HepG2 (cell line): ENCODE results near the gene SAP130. TPM values are rescaled to one million over a fixed set of nuclear protein-coding genes. Genes with fewer than 3 reads are reported as not detected.

Experiments used
- GABPB1 ChIP-seq: IDR thresholded peaks from 2 replicates; pipeline ENCODE4 v1.6.1; 2016; ENCODE audit warnings: mild to moderate bottlenecking, missing genetic modification reagents, moderate library complexity, missing compliant biosample characterization
- HMGA1 ChIP-seq: sonication (generic); formaldehyde crosslinking; conservative IDR thresholded peaks from 2 replicates; pipeline ENCODE4 v1.4.0; 2020; ENCODE audit warnings: missing genetic modification reagents
- NFIB ChIP-seq: sonication (generic); formaldehyde crosslinking; IDR thresholded peaks from 2 replicates; pipeline ENCODE4 v1.9.0; 2021; ENCODE audit warnings: missing genetic modification reagents, mild to moderate bottlenecking, borderline replicate concordance
- ZBTB38 ChIP-seq: sonication (generic); formaldehyde crosslinking; IDR thresholded peaks from 2 replicates; pipeline ENCODE4 v1.5.1; 2020; ENCODE audit warnings: mild to moderate bottlenecking, missing genetic modification reagents
- ZNF317 ChIP-seq: sonication (generic); formaldehyde crosslinking; IDR thresholded peaks from 2 replicates; pipeline ENCODE4 v1.5.0; 2020; ENCODE audit warnings: mild to moderate bottlenecking, missing genetic modification reagents
- ZNF460 ChIP-seq: sonication (generic); formaldehyde crosslinking; IDR thresholded peaks from 2 replicates; pipeline ENCODE4 v1.5.1; 2020; ENCODE audit warnings: missing genetic modification reagents, mild to moderate bottlenecking, borderline replicate concordance
- polyA plus RNA-seq, 8 experiments: library from polyadenylated mRNA; depleted of rRNA in 3 of 8; stranded (reverse) in 7 of 8; unstranded in 1 of 8; fragments of >200 nt; fragmentation: Illumina TruSeq in 4 of 8; extraction: Trizol in 4 of 8; gene quantifications; 2 replicates each; pipeline versions ENCODE4 v1.2.1 to v1.2.3, GENCODE V29; 2011 to 2016; ENCODE audit warnings: low read depth in 4 of 8, missing spikeins in 1 of 8, mixed read lengths in 1 of 8; ENCODE audit not compliant: insufficient read depth in 1 of 8
- total RNA-seq, 5 experiments: library from RNA; depleted of rRNA; stranded (reverse); fragments of >200 nt; fragmentation: Illumina TruSeq; extraction: Trizol; gene quantifications; 2 replicates each; pipeline ENCODE4 v1.2.3, GENCODE V29; 2016; ENCODE audit warnings: low read depth in 1 of 5
- TF ChIP-seq, protein P1 (sequence below): sonication (generic); formaldehyde crosslinking; IDR thresholded peaks from 2 replicates; pipeline ENCODE4 v1.4.0; 2020; ENCODE audit warnings: missing genetic modification reagents, borderline replicate concordance
- TF ChIP-seq, protein P2 (sequence below): sonication (generic); formaldehyde crosslinking; IDR thresholded peaks from 2 replicates; pipeline ENCODE4 v1.5.1; 2020; ENCODE audit warnings: mild to moderate bottlenecking, missing genetic modification reagents, moderate library complexity
- TF ChIP-seq, protein P3 (sequence below), 2 experiments: sonication (generic) in 1 of 2; formaldehyde crosslinking in 1 of 2; IDR thresholded peaks; 2 replicates each; pipeline versions ENCODE4 v1.5.1 to v1.6.1; 2011 to 2020; ENCODE audit warnings: borderline replicate concordance in 1 of 2, low read depth in 1 of 2, low read length in 1 of 2, mild to moderate bottlenecking in 1 of 2, missing genetic modification reagents in 1 of 2, moderate library complexity in 1 of 2
- TF ChIP-seq, protein P4 (sequence below): sonication (generic); formaldehyde crosslinking; IDR thresholded peaks from 2 replicates; pipeline ENCODE4 v1.8.0; 2022; ENCODE audit warnings: missing genetic modification reagents, mild to moderate bottlenecking, inconsistent platforms, borderline replicate concordance
- TF ChIP-seq, protein P5 (sequence below): IDR thresholded peaks from 2 replicates; pipeline ENCODE4 v1.6.1; 2012; ENCODE audit warnings: inconsistent platforms
- TF ChIP-seq, protein P6 (sequence below): sonication (generic); formaldehyde crosslinking; IDR thresholded peaks from 2 replicates; pipeline ENCODE4 v1.8.0; 2022; ENCODE audit warnings: mild to moderate bottlenecking, missing genetic modification reagents; ENCODE audit not compliant: insufficient replicate concordance

SAP130 gene
- total and polyA plus RNA-seq, 2 of the 13 experiments (the other 11 are each of a cell fraction or from before 2014, with no cell fraction given), result 11.1 to 18.6 TPM

DNA sequence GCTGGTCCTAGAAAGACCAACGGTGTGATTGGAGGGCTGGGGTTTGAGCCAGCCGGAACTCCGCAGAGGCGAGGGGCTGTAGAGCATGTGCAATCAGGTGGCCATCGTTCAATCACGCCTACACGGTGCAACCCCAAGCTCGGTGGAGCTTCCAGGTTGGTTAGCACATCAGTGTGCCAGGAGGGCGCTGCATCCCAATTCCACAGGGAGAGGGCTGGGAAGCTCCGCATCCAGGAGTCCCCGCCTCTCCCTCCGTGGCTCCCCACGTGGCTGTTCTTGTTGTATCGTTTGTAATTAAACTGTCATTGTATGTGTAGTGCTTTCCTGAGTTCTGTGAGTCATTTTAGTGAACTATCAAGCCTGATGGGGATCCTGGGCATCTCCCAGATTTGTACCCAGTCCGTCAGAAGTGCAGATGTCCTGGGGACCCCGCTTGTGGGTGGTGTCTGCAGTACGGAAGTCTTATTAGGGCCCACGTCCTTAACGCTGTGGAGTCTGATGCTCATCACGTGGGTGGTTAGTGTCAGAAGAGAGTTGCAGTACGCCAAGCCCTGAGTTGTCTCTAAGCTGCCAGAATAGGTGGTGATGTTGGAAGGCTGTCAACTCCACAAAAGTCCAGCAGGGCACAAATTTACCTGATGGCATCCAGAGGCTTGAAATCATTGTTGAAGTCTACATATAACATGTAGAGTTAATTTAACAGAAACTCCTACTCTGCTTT is 121.5 kb downstream of the SAP130 start (continued):
- TF ChIP-seq, protein P1, sequence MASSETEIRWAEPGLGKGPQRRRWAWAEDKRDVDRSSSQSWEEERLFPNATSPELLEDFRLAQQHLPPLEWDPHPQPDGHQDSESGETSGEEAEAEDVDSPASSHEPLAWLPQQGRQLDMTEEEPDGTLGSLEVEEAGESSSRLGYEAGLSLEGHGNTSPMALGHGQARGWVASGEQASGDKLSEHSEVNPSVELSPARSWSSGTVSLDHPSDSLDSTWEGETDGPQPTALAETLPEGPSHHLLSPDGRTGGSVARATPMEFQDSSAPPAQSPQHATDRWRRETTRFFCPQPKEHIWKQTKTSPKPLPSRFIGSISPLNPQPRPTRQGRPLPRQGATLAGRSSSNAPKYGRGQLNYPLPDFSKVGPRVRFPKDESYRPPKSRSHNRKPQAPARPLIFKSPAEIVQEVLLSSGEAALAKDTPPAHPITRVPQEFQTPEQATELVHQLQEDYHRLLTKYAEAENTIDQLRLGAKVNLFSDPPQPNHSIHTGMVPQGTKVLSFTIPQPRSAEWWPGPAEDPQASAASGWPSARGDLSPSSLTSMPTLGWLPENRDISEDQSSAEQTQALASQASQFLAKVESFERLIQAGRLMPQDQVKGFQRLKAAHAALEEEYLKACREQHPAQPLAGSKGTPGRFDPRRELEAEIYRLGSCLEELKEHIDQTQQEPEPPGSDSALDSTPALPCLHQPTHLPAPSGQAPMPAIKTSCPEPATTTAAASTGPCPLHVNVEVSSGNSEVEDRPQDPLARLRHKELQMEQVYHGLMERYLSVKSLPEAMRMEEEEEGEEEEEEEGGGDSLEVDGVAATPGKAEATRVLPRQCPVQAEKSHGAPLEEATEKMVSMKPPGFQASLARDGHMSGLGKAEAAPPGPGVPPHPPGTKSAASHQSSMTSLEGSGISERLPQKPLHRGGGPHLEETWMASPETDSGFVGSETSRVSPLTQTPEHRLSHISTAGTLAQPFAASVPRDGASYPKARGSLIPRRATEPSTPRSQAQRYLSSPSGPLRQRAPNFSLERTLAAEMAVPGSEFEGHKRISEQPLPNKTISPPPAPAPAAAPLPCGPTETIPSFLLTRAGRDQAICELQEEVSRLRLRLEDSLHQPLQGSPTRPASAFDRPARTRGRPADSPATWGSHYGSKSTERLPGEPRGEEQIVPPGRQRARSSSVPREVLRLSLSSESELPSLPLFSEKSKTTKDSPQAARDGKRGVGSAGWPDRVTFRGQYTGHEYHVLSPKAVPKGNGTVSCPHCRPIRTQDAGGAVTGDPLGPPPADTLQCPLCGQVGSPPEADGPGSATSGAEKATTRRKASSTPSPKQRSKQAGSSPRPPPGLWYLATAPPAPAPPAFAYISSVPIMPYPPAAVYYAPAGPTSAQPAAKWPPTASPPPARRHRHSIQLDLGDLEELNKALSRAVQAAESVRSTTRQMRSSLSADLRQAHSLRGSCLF, result no peak
- TF ChIP-seq HMGA1 (CRISPR knock-in tag) (no peak), ZNF460 (CRISPR knock-in tag) (no peak), ZBTB38 (0 out of 2 replicates have a peak, but pooled peaks have one; percentile 31), NFIB (no peak), GABPB1 (CRISPR knock-in tag) (peak; percentile 34), ZNF317 (CRISPR knock-in tag) (peak; percentile 62; the same call in 1 of the 2 replicates)
- TF ChIP-seq, protein P2, sequence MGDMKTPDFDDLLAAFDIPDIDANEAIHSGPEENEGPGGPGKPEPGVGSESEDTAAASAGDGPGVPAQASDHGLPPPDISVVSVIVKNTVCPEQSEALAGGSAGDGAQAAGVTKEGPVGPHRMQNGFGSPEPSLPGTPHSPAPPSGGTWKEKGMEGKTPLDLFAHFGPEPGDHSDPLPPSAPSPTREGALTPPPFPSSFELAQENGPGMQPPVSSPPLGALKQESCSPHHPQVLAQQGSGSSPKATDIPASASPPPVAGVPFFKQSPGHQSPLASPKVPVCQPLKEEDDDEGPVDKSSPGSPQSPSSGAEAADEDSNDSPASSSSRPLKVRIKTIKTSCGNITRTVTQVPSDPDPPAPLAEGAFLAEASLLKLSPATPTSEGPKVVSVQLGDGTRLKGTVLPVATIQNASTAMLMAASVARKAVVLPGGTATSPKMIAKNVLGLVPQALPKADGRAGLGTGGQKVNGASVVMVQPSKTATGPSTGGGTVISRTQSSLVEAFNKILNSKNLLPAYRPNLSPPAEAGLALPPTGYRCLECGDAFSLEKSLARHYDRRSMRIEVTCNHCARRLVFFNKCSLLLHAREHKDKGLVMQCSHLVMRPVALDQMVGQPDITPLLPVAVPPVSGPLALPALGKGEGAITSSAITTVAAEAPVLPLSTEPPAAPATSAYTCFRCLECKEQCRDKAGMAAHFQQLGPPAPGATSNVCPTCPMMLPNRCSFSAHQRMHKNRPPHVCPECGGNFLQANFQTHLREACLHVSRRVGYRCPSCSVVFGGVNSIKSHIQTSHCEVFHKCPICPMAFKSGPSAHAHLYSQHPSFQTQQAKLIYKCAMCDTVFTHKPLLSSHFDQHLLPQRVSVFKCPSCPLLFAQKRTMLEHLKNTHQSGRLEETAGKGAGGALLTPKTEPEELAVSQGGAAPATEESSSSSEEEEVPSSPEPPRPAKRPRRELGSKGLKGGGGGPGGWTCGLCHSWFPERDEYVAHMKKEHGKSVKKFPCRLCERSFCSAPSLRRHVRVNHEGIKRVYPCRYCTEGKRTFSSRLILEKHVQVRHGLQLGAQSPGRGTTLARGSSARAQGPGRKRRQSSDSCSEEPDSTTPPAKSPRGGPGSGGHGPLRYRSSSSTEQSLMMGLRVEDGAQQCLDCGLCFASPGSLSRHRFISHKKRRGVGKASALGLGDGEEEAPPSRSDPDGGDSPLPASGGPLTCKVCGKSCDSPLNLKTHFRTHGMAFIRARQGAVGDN, result peak; percentile 67
- TF ChIP-seq, protein P3, sequence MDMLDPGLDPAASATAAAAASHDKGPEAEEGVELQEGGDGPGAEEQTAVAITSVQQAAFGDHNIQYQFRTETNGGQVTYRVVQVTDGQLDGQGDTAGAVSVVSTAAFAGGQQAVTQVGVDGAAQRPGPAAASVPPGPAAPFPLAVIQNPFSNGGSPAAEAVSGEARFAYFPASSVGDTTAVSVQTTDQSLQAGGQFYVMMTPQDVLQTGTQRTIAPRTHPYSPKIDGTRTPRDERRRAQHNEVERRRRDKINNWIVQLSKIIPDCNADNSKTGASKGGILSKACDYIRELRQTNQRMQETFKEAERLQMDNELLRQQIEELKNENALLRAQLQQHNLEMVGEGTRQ (IDR thresholded peaks at IDR 0.05; ENCODE audit: low read depth, low read length), result peak; percentile 19; the same call in 1 of the 2 replicates
- TF ChIP-seq, protein P3 (CRISPR knock-in tag; IDR thresholded peaks at IDR 0.05; ENCODE audit: borderline replicate concordance), result no peak
- TF ChIP-seq, protein P4, sequence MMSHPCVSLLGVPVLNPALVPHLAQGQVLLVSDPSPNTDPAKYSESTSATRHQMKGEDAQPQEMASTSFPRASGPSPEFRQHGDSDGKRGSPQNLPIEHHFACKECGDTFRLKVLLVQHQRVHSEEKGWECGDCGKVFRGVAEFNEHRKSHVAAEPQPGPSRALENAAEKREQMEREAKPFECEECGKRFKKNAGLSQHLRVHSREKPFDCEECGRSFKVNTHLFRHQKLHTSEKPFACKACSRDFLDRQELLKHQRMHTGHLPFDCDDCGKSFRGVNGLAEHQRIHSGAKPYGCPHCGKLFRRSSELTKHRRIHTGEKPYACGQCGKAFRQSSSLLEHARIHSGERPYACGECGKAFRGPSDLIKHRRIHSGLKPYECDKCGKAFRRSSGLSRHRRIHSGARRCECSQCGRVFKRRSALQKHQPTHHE (CRISPR knock-in tag), result 0 out of 2 replicates have a peak, but pooled peaks have one; percentile 31
- TF ChIP-seq, protein P5, sequence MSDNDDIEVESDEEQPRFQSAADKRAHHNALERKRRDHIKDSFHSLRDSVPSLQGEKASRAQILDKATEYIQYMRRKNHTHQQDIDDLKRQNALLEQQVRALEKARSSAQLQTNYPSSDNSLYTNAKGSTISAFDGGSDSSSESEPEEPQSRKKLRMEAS, result peak; percentile 56
- TF ChIP-seq, protein P6, sequence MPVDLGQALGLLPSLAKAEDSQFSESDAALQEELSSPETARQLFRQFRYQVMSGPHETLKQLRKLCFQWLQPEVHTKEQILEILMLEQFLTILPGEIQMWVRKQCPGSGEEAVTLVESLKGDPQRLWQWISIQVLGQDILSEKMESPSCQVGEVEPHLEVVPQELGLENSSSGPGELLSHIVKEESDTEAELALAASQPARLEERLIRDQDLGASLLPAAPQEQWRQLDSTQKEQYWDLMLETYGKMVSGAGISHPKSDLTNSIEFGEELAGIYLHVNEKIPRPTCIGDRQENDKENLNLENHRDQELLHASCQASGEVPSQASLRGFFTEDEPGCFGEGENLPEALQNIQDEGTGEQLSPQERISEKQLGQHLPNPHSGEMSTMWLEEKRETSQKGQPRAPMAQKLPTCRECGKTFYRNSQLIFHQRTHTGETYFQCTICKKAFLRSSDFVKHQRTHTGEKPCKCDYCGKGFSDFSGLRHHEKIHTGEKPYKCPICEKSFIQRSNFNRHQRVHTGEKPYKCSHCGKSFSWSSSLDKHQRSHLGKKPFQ, result no peak
